ENCODE measurements around the gene PTPN11.

Gene PTPN11

DNA sequence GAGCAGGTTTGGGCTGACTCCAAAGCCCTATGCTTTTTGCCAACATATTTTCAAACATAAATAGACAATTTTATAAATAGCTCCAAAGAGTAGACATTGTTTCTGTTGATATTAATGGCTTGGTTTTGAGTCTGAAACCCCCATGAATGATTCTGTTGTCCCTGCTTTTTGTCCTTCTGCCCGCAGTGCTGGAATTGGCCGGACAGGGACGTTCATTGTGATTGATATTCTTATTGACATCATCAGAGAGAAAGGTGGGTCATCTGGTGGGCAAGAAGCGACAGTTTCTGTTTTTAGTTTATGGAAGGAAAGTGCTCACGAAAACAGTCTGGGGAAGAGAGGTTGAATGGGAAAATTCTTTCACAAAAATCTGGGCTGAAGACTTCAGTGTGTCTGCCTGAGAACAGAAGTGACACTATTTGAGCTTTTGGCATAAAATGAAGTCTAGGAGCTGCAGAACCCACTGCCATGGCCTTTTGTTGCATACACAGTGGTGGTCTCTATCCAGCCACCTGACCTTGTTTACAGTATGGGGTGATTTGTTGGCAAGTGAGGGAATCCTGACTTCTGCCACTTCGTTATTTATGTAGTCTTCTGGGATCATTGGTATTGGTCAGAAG, 69.6 kb downstream of the PTPN11 start:
- H3K27ac ChIP-seq: no peak overlapping the region
- TF ChIP-seq, protein P1, sequence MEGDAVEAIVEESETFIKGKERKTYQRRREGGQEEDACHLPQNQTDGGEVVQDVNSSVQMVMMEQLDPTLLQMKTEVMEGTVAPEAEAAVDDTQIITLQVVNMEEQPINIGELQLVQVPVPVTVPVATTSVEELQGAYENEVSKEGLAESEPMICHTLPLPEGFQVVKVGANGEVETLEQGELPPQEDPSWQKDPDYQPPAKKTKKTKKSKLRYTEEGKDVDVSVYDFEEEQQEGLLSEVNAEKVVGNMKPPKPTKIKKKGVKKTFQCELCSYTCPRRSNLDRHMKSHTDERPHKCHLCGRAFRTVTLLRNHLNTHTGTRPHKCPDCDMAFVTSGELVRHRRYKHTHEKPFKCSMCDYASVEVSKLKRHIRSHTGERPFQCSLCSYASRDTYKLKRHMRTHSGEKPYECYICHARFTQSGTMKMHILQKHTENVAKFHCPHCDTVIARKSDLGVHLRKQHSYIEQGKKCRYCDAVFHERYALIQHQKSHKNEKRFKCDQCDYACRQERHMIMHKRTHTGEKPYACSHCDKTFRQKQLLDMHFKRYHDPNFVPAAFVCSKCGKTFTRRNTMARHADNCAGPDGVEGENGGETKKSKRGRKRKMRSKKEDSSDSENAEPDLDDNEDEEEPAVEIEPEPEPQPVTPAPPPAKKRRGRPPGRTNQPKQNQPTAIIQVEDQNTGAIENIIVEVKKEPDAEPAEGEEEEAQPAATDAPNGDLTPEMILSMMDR (conservative IDR thresholded peaks at IDR 0.05): no peak

DNA sequence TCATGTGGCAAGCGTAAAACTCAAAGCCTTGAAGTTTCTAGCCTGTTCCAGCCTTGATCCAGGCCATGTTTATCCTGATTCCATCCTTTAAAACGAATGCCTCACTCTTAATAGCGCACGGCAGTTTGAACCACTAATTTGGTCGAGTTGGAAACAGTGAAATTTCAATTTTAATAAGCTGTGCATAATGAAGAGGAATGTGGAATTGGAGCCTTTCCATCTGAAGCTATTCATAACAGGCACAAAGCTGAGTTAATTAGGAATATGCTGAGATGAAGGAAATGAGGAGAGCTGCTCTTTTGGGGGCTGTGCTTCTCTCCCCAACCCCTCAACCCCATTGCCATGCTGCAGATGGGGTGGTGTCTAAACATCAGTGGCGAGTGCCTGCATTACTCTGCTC, 70.7 kb downstream of the PTPN11 start:
- TF ChIP-seq, protein P1 (conservative IDR thresholded peaks at IDR 0.05): no peak
- H3K27ac ChIP-seq: no peak overlapping the region

DNA sequence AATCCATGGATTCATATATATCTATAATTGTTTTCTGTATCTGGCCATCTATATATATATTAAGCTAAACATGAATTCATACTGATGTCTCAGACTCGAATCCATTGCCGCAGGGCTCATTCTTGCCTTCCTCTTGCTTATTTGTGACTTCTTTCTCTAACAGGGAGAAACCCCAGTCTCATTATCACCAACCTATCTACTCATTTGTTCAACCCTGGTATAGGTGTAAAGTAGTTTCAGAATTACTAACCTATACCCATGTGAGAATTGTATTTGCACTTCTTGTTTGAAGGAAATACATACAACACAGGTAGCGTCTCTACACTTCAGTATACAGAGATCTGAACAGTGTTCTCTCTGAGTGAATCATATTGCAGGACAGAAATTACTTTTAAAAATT, 77.7 kb downstream of the PTPN11 start:
- no peak overlapping the region for H3K27ac ChIP-seq
- TF ChIP-seq, protein P1 (conservative IDR thresholded peaks at IDR 0.05): no peak

DNA sequence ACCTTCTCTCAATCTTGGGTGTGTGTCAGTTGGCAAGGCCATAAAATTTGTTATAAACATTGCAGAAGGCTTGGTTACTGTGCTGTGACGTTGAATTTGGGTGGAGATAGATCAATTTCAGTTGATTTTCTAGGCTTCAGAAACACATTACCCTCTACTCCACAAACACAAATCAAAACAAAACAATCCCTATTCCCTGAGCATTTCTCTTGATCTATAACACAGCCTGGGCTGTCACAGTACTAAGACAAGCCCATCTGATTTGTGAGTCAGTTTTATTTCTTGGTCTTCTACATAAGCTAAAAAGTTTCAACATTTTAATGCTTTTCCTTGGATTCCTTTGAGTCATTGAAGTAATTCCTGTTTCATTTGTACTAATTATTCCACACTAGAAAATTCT, 79.8 kb downstream of the PTPN11 start:
- no peak overlapping the region for H3K27ac ChIP-seq
- TF ChIP-seq, protein P1 (conservative IDR thresholded peaks at IDR 0.05): no peak

DNA sequence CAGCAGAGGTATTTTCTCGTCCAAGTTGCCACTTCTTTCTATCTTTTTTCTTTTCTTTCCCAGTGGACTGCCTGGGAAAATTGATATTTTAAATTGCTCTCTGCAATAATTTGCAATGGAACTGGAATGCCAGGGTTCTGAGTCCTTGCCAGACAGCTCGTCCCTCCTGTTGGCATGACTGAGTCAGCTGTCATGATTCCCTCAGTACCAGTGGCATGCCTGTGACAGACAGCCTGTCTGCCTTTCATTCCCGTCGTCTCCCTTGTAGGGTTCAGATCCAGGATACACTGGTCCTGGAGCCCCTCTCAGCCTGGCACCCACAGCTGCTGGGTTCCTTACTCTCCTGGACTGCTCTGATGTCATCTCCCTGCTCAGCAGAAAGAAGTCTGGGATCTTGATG, 84.8 kb downstream of the PTPN11 start:
- no peak overlapping the region for H3K27ac ChIP-seq
- TF ChIP-seq, protein P1 (conservative IDR thresholded peaks at IDR 0.05): no peak

DNA sequence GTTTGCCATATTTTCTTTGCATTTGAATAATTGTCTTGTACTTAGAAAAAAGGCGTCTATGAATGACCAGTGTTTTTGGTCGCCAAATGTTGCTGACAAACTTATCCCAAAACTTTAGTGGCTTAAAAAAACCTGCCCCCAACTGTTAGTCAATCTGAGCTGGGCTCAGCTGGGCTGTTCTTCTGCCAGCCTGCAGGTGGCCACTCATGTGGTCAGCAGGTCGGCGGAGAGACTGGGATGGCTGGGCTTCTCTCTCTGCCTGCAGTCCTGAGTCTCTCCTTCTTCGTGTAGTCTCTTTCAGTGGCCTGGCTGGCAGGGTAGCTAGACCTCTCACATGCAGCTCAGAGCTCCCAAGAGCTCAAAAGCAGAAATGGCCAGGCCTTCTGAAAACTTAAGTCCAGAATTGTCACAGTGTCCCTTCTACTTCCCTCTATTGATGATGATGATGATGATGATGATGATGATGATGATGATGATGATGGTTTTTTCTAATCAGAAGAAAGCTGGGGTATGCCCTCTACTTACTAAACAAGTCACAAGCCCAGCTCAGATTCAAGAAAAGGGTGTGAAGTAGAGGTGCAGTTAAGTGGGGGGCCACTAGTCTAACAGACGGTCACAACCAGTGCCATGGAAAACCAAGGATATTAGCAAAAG, 87.9 kb downstream of the PTPN11 start:
- TF ChIP-seq, protein P1 (conservative IDR thresholded peaks at IDR 0.05): no peak
- no peak overlapping the region for H3K27ac ChIP-seq

DNA sequence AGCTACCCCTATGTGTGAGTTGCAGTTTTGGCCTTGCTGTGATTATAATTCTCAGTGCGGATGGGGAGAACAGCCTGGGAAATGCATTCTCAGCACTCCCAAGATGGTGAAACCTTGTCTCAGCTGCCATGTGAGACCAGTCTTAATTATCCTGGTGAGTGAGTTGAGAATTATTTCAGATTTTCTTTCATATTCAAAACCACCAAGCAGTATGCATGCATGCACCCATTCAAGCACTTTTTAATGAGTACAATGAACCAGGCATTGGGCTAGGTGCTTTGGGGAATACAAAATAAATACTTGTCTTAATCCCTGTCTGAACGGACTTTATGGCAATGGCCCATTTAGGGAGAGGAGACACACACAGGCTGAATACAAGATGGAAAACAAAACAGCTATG, 94.7 kb downstream of the PTPN11 start:
- TF ChIP-seq, protein P1 (conservative IDR thresholded peaks at IDR 0.05): no peak
- H3K27ac ChIP-seq: no peak overlapping the region

Data from VCaP (cell line).